ENCODE results near the gene REL.

REL gene

DNA sequence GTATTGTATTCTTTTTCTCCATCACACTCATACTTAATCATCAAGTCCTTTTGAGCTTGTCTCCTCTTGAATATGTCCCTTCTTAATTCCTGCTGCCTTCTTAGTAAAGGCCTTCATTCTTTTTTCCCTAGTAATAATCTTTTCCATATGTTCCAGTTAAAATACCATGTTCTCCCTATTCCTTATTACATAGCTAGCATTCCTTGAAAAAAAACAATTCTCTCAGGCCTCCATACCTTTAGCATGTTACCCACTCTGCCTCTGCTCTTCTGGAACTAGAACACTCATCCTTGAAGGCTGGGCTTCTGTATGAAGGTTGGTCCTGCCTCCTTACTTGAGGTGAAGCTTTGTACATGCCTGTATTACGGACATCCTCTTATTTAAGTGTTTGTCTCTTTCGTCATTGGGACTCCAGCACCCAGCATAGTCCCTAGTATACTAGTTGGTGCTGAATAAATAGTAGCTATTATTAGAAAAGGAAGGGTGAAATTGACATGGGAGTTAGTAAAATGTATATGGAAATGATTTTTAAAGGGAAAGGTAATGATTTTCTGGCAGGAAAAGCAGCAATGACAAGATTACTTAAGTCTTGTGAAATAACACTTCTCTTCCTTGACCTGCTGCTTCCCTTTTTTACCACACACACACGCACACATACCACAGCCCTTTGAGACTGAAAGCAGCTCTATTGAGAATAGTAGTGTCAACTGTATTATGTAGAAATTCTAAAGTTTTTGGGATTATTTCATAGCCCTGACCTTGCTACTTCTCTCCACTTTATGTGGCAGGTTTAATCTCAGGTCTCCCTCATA lies 45.6 kb downstream of the REL start:
- peak; percentile 64 for DNase-seq (ENCODE audit: low read depth)

- peak; percentile 14 for DNase-seq (ENCODE audit: low read depth)
Measured at GRCh38 chr2:60932061-60932460, 50.7 kb downstream of the REL start.

- no peak for DNase-seq (ENCODE audit: low read depth)
Measured at GRCh38 chr2:60932954-60933353, 51.6 kb downstream of the REL start.

DNA sequence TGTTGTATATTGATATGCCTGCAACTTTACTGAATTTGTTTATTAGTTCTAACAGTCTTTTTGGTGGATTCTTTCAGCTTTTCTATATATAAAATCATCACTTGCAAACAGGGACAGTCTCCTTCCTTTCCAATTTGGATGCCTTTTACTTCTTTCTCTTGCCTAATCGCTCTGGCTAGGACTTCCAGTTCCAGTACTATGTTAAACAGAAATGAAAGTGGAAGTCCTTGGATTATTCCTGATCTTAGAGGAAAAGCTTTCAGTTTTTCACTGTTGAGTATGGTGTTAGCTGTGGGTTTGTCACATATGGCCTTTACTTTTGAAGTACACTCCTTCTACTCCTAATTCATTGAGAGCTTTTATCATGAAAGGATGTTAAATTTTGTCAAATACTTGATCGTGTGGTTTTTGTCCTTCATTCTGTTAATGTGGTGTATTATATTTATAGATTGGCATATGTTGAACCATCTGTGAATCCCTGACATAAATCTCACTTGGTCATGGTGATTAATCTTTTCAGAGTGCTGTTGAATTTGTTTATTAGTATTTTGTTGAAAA lies 52.9 kb downstream of the REL start:
- DNase-seq (ENCODE audit: low read depth): no peak

DNA sequence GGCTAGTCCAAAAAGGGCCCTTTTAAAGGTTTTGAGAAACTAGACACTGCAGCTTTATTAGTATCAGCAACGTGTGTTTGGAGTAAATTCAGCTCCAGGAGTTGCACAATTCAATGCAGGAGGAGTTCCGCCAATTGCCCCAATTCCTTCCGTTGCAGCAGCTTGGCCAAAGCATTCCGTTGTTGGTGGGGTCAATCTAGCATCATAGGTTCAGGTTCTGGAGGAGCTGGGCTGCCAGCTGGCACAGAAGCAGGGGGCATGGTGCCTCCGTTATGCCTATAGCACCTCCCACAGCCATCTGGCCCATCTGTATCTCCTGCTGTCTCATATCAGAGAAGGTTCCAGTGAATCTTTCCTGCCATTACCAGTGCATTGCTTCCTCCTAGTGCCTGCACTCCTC lies 55.4 kb downstream of the REL start:
- DNase-seq (ENCODE audit: low read depth): no peak

DNA sequence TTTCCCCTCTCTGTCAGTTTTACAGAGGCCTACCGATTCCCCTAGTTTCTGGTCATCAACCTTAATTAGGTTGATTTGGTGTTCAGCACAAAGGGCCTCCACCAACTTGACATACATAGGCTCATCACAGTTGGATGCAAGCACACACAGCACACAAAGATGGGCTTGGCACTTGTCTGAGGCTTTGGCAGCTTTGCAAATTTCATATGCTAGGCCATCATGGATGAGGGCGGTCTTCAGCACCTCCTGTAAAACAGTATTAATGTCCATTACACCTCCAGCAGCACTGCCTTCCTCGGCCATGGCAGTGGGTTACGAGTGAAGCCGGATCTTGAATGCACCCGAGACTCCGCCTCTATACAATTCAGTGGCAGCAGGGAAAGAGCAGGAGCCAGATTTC lies 56.9 kb downstream of the REL start:
- no peak for DNase-seq (ENCODE audit: low read depth)

- DNase-seq (ENCODE audit: low read depth): no peak
Measured at GRCh38 chr2:60939622-60940021, 58.2 kb downstream of the REL start.

DNA sequence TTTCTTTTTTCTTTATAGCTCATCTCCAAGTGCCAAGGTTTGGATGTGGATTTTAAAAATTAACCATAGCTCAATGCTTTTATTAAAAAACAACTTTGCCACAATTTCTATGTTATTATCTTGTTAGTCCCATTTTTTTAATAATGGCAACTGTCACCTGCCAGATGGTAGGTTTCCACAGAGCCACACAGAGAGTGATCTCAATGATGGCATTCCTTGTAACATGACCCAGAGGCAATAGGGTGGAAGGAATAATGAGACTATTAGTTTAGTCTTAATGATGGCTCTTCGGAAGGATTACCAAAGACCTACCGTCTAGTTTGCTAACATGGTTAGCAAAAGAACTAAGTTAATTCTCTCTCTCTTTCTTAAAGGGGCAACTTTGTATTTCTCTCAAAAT lies 64.0 kb downstream of the REL start:
- no peak for DNase-seq (ENCODE audit: low read depth)

DNA sequence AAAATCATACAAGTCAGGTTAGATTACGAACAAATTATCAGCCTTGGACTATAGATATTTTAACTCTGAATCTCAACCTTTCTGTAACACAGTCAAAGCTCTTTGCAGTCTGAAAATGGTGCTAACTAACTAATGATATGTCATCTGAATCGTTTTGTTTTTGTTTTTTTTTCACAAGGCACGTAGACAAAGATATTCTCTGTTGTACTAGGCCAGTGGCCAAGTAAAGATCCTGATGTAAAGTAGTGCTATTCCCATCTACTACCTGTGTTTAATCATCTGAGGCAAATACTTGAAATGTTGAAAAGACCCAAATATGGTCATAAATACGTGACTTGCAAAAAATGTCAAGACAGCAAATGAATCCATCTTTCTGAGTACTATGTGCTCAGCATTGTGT lies 65.7 kb downstream of the REL start:
- DNase-seq (ENCODE audit: low read depth): no peak

DNA sequence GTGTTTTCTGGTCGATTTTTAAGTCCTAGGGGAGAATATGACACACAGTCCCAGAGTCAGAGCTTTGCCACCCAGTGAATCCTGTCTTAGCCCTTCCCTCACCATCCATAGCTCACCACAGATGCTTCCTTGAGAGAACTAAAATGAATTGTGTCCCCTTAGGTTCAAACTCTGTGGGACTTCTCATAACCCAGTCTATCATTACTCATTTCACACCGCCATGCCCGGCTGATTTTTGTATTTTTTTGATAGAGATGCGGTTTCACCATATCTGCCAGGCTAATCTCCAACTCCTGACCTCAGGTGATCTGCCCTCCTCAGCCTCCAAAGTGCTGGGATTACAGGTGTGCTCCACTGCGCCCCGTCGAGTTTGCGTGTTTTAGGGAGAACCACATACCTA lies 66.8 kb downstream of the REL start:
- no peak for DNase-seq (ENCODE audit: low read depth)

- peak; percentile 71 for DNase-seq (ENCODE audit: low read depth)
Measured at GRCh38 chr2:60948926-60949579, 67.7 kb downstream of the REL start.

GRCh38 chr2:60954139-60954538 lies 72.8 kb downstream of the REL start:
- DNase-seq (ENCODE audit: low read depth): no peak

DNA sequence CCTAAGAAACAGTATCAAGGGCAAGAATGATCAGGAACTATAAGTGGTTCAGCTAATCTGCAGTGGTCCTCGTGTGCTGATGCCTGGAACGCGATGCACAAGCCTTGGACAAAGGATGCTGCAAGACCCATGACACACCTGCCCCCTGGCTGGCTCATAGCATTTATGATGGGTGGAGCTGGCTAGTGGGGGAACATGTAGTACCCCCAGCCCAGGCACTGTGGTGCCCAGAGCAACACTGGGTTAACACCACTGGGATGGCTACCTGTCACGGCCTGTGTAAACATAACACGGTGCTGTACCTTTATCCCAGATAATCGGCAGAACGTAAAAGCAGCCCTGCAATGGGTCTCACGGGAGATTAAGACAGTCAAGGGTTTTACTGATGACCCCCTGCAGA lies 75.8 kb downstream of the REL start:
- no peak for DNase-seq (ENCODE audit: low read depth)

DNA sequence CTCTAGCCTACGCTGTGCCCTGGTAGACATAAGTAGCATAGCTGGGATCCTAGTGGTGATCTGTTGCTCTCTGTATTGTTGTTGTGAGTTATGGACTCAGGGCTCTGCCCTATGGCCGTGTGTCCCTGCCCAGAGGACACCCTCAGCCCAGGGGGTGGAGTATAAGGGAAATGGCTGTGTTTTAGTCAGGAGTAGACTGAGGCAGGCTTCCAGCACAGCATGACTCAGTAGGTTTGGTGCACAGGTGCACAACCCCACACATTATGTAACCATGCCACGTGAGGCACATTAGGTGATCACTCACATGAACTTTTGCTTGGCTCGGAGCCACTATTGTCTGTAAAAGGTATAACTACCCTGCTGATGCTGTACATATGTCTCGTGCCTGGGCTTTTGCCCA lies 76.3 kb downstream of the REL start:
- DNase-seq (ENCODE audit: low read depth): no peak

- peak; percentile 21 for DNase-seq (ENCODE audit: low read depth)
Measured at GRCh38 chr2:60958361-60958760, 77.0 kb downstream of the REL start.

DNA sequence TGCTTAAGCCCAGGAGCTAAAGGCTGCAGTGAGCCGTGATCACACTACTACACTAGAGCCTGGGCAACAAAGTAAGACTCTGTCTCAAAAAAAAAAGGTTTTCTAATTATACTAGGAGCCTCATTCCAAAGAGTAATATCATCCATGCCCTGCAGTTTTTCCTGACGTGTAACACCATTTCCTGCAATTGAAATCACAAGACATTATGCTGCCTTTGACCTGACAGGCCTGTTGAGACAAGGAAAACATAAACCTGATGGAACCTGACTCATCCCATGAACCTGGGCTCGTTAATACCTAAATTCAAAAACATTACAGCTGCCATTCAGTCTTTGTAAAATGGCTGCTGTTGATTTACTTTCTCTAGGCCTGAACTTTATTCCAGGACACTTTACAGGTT lies 77.4 kb downstream of the REL start:
- DNase-seq (ENCODE audit: low read depth): peak; percentile 80

GRCh38 chr2:60959501-60959900 lies 78.1 kb downstream of the REL start:
- no peak for DNase-seq (ENCODE audit: low read depth)

DNA sequence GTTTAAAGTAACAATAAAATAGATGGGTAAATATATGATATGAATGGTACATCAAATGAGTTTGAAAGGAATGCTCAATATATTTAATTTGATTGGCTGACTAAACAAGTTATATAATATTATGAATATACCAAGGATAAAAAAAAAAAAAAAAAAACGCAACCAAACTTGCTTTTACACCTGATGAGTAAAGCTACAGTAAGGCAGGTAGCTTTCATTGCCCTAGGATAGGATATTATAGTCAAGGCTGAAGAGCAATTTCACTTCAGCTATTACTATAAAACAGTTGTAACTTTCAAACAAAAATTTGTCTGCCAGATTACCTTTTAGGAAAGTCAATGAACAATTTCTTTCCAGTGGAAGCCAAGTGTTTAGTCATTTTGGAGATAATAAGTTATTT lies 79.3 kb downstream of the REL start:
- DNase-seq (ENCODE audit: low read depth): no peak

DNA sequence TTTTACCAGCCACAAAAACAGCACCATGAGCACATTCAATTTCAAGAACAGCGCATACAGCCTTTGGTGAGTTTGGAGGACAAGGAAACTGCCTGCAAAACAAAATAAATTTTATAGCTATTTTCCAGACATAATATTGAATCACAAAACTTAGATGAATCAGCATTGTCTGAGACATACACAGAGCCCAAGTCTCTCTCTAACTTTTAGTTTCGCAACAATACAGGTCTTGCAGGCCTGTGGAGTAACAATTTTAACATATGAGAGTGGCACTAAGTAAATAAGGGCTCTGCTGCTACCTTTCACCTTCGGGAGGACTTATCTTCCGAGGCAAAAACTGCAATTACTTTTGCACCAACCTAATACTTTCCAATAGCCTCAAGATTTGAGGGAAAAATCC lies 80.1 kb downstream of the REL start:
- DNase-seq (ENCODE audit: low read depth): peak; percentile 85

GRCh38 chr2:60962528-60962927 lies 81.2 kb downstream of the REL start:
- peak; percentile 35 for DNase-seq (ENCODE audit: low read depth)

DNA sequence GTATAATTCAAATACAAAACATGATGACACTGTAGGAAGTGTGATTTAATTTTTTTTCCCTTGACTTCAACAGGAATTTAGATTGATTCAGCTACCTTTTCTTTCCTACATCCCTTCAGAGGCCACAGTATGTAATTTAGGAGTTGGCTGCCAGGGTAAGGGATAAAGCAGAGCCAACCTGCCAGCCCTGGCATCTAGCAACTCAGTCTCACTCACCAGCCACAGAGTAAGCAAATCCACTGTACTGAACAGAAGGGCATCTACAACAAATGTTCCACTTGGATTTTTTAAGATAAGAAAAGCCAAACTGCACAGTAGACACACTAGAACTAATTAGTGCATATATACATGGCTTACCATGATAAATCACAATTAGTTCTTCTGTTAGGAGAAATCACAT lies 81.8 kb downstream of the REL start:
- DNase-seq (ENCODE audit: low read depth): no peak

GRCh38 chr2:60964651-60965498 lies 83.5 kb downstream of the REL start:
- no peak for DNase-seq (ENCODE audit: low read depth)

DNA sequence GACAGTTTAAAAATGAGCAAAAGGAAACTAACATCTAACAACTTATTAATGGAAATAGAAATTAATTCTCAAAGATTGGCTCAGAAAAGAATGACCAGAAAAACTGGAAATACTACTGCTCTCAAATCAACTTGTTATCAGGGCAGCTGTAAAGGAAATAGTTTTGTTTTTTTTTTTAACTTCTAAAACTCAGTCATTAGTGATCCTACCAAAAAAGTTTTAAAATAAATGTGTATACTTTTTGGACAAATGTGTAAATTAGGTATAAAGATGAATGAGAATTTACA lies 84.1 kb downstream of the REL start:
- DNase-seq (ENCODE audit: low read depth): no peak

Data from amniotic epithelial cell (primary cell).